NB4 (cell line): ENCODE data around the gene RPEL1.
A peak's percentile ranks its signal among the peaks of the same experiment; 100 is the strongest.
"Not testable (repeated sequence)": the region's sequence is repeated elsewhere in the genome, so short reads cannot be mapped to it uniquely, and the experiment has no call there.

Experiments used
- DNase-seq: peaks from one replicate; pipeline ENCODE4 v3.0.0; 2010; ENCODE audit warnings: low read depth
- H3K4me3 ChIP-seq: one replicate; pipeline ENCODE4 v1.5.1; 2011; ENCODE audit warnings: mild to moderate bottlenecking, low read depth, low read length, moderate library complexity
- CTCF ChIP-seq: IDR thresholded peaks from one replicate; pipeline ENCODE4 v1.5.1; 2012; ENCODE audit warnings: low read depth, low read length
- MAX ChIP-seq: IDR thresholded peaks from 2 replicates; pipeline ENCODE4 v1.6.1; 2011; ENCODE audit warnings: low read depth, low read length
- MYC ChIP-seq: IDR thresholded peaks from 2 replicates; pipeline ENCODE4 v1.6.1; 2011; ENCODE audit warnings: low read depth, low read length
- POLR2A ChIP-seq: IDR thresholded peaks from 2 replicates; pipeline ENCODE4 v1.6.1; 2011; ENCODE audit warnings: mild to moderate bottlenecking; ENCODE audit not compliant: insufficient read length; ENCODE audit errors: extremely low read depth

Gene RPEL1

GRCh38 chr10:103246324-103246723 is 637 bp downstream of the RPEL1 start:
- no peak for TF ChIP-seq MYC
- peak; percentile 6 for TF ChIP-seq CTCF
- no peak for DNase-seq
- no peak overlapping the region for H3K4me3 ChIP-seq

- H3K4me3 ChIP-seq, result no peak overlapping the region
- TF ChIP-seq POLR2A, result no peak
- no peak for TF ChIP-seq MAX
- no peak for TF ChIP-seq MYC
- TF ChIP-seq CTCF, result no peak
- no peak for DNase-seq
These were observed 8.4 kb downstream of the RPEL1 start for GRCh38 chr10:103254113-103254512.

GRCh38 chr10:103254538-103255325 is 9.0 kb downstream of the RPEL1 start:
- no peak for DNase-seq
- H3K4me3 ChIP-seq, result no peak overlapping the region

GRCh38 chr10:103256613-103257012 is 10.9 kb downstream of the RPEL1 start:
- DNase-seq, result no peak
- no peak overlapping the region for H3K4me3 ChIP-seq
- TF ChIP-seq CTCF (no peak), MAX (no peak), POLR2A (no peak), MYC (no peak)

More at GRCh38 chr10:103254538-103255325, 9.0 kb downstream of the RPEL1 start:
- no peak for TF ChIP-seq CTCF
- no peak for TF ChIP-seq MYC
- no peak for TF ChIP-seq MAX
- TF ChIP-seq POLR2A, result no peak

GRCh38 chr10:103257812-103258211 is 12.1 kb downstream of the RPEL1 start:
- TF ChIP-seq MAX (no peak), MYC (no peak), CTCF (no peak), POLR2A (no peak)
- no peak overlapping the region for H3K4me3 ChIP-seq
- no peak for DNase-seq

GRCh38 chr10:103258928-103259327 is 13.2 kb downstream of the RPEL1 start:
- DNase-seq, H3K4me3 ChIP-seq: not testable (repeated sequence)
